ENCODE measurements around the gene JMJD1C.

Gene JMJD1C

DNA sequence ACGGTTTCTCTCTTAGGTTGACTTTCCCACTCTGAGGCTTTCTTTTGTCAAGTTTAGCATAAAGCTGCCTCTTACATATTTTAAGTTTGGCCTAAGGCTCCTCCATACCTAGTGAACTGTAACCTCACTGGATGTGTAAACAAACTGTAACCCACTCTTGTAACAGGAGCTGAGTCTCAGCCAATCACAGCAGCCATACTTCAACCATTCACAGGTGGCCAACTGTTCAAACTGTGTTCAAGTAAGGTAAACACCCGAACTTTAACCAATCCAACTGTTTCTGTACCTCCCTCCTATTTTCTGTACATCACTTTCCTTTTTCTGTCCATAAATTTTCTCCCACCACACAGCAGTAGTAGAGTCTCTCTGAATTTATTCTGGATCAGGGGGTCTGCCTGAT lies 340.3 kb downstream of the JMJD1C start:
- Histone ChIP-seq H3K27ac (ENCODE audit: low read depth, low read length) (no peak overlapping the region), H4K20me1 (ENCODE audit: control insufficient read depth, insufficient read depth, low read depth, low read length) (no peaks in the 10 kb centered on the region), H3K4me3 (ENCODE audit: low read length) (no peak overlapping the region), H3F3A (ENCODE audit: control insufficient read depth, insufficient read depth) (no peaks in the 10 kb centered on the region), H3K4me1 (ENCODE audit: control insufficient read depth, low read length) (no peaks in the 10 kb centered on the region), H3K9me2 (replicated peaks; ENCODE audit: control insufficient read depth, low read length) (no peaks in the 10 kb centered on the region), H3K27me3 (ENCODE audit: control insufficient read depth, low read length) (no peaks in the 10 kb centered on the region), H3K4me2 (ENCODE audit: low read length) (no peak overlapping the region), H3K79me2 (ENCODE audit: control insufficient read depth, low read length) (no peaks in the 10 kb centered on the region), H3K36me3 (ENCODE audit: control insufficient read depth, low read length) (no peaks in the 10 kb centered on the region), H3K9me3 (ENCODE audit: control insufficient read depth, insufficient read depth, low read length) (no peaks in the 10 kb centered on the region)
- TF ChIP-seq, protein P1, sequence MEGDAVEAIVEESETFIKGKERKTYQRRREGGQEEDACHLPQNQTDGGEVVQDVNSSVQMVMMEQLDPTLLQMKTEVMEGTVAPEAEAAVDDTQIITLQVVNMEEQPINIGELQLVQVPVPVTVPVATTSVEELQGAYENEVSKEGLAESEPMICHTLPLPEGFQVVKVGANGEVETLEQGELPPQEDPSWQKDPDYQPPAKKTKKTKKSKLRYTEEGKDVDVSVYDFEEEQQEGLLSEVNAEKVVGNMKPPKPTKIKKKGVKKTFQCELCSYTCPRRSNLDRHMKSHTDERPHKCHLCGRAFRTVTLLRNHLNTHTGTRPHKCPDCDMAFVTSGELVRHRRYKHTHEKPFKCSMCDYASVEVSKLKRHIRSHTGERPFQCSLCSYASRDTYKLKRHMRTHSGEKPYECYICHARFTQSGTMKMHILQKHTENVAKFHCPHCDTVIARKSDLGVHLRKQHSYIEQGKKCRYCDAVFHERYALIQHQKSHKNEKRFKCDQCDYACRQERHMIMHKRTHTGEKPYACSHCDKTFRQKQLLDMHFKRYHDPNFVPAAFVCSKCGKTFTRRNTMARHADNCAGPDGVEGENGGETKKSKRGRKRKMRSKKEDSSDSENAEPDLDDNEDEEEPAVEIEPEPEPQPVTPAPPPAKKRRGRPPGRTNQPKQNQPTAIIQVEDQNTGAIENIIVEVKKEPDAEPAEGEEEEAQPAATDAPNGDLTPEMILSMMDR (IDR thresholded peaks at IDR 0.05; ENCODE audit: low read depth, low read length, poor library complexity, severe bottlenecking), result no peak
- TF ChIP-seq EZH2phosphoT487 (IDR thresholded peaks at IDR 0.05; ENCODE audit: borderline replicate concordance, low read length), result no peak

DNA sequence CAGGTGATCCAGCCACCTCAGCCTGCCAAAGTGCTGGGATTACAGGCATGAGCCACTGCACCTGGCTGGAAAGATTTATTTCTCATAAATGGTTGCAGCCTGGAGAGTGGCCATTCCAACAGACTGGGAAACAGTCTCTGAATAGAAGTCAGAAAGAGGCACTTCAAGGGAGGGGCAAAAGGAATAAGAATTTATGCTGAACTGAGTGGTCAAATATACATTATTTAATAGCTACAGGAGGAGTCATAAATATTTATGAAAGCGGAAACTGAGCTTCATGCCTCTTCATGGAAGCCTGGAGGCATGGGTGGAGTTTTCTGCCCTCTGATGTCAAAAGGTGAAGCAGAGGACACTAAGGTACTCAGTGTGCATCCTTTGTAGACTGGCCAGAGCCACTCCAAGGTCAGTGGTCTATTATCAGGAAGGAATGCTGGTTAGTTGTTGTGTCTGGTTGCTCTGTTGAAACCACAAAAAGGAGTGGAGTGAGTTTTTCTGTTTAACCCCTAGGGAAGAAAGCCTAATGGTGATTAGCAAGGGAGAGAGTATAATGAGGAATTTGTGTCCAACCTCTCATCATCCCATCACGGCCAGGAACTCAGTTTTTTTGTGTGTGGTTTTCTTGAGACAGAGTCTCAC lies 341.9 kb downstream of the JMJD1C start:
- TF ChIP-seq, protein P1 (IDR thresholded peaks at IDR 0.05; ENCODE audit: low read depth, low read length, poor library complexity, severe bottlenecking), result no peak
- TF ChIP-seq EZH2phosphoT487 (IDR thresholded peaks at IDR 0.05; ENCODE audit: borderline replicate concordance, low read length), result no peak
- Histone ChIP-seq H3K79me2 (ENCODE audit: control insufficient read depth, low read length) (no peaks in the 10 kb centered on the region), H3K9me3 (ENCODE audit: control insufficient read depth, insufficient read depth, low read length) (no peaks in the 10 kb centered on the region), H3K36me3 (ENCODE audit: control insufficient read depth, low read length) (no peaks in the 10 kb centered on the region), H3K27me3 (ENCODE audit: control insufficient read depth, low read length) (no peaks in the 10 kb centered on the region), H3K4me1 (ENCODE audit: control insufficient read depth, low read length) (no peaks in the 10 kb centered on the region), H3K4me2 (ENCODE audit: low read length) (no peak overlapping the region), H4K20me1 (ENCODE audit: control insufficient read depth, insufficient read depth, low read depth, low read length) (no peaks in the 10 kb centered on the region), H3K9me2 (replicated peaks; ENCODE audit: control insufficient read depth, low read length) (no peaks in the 10 kb centered on the region), H3K4me3 (ENCODE audit: low read length) (no peak overlapping the region), H3F3A (ENCODE audit: control insufficient read depth, insufficient read depth) (no peaks in the 10 kb centered on the region), H3K27ac (ENCODE audit: low read depth, low read length) (no peak overlapping the region)

DNA sequence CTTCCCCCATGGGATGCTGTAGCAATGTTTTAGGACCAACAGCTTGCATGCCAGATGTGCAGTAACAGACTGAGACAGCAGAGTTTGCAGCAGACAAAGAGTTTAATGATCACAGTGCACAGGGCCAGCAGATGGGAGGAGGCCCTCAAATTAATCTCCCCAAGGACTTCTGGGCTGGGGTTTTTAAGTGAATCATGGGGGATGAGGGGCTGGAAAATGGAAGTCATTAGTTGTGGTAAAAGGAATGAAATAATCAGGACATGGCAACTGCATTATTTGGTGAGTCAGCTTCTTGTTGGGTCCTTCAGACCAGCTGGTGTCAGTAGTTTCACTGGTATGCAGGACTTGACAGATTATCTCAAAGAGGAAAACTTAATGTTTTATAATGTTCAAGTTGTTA lies 345.2 kb downstream of the JMJD1C start:
- H3K9me3 ChIP-seq (ENCODE audit: control insufficient read depth, insufficient read depth, low read length), result no peaks in the 10 kb centered on the region

More for the DNA sequence above, 345.2 kb downstream of the JMJD1C start:
- Histone ChIP-seq H3K27me3 (ENCODE audit: control insufficient read depth, low read length) (0 out of 2 replicates have a peak, but pooled peaks cover 4% of the 10 kb centered on the region), H3K36me3 (ENCODE audit: control insufficient read depth, low read length) (no peaks in the 10 kb centered on the region), H3K27ac (ENCODE audit: low read depth, low read length) (no peak overlapping the region), H4K20me1 (ENCODE audit: control insufficient read depth, insufficient read depth, low read depth, low read length) (no peaks in the 10 kb centered on the region), H3F3A (ENCODE audit: control insufficient read depth, insufficient read depth) (no peaks in the 10 kb centered on the region), H3K9me2 (replicated peaks; ENCODE audit: control insufficient read depth, low read length) (no peaks in the 10 kb centered on the region), H3K4me3 (ENCODE audit: low read length) (no peak overlapping the region), H3K79me2 (ENCODE audit: control insufficient read depth, low read length) (no peaks in the 10 kb centered on the region), H3K4me2 (ENCODE audit: low read length) (no peak overlapping the region), H3K4me1 (ENCODE audit: control insufficient read depth, low read length) (no peaks in the 10 kb centered on the region)
- TF ChIP-seq, protein P1 (IDR thresholded peaks at IDR 0.05; ENCODE audit: low read depth, low read length, poor library complexity, severe bottlenecking), result no peak
- TF ChIP-seq EZH2phosphoT487 (IDR thresholded peaks at IDR 0.05; ENCODE audit: borderline replicate concordance, low read length), result no peak
